H1 (cell line): ENCODE measurements around the gene SNHG17. TPM values are rescaled to one million over a fixed set of nuclear protein-coding genes. Genes with fewer than 3 reads are reported as not detected.
A peak's percentile ranks its signal among the peaks of the same experiment; 100 is the strongest.

Experiments used
- CTCF ChIA-PET: fragments of 300-600 bp; sonication (Branson Sonifier 250); formaldehyde crosslinking; loops from one replicate; lab custom pipeline; 2021; ENCODE audit not compliant: partially characterized antibody; lab: Charles Lee
- POLR2A ChIA-PET: fragments of 300-600 bp; sonication (Branson Sonifier 250); formaldehyde crosslinking; loops from one replicate; lab custom pipeline; 2021; ENCODE audit warnings: inconsistent platforms; ENCODE audit not compliant: partially characterized antibody; lab: Charles Lee
- DNase-seq, 2 experiments: peaks; one replicate each; pipeline versions ENCODE4 v3.0.0 to v3.0.0-alpha.2; 2010 to 2022; ENCODE audit warnings: low spot score in 2 of 2, low read depth in 1 of 2, mixed read lengths in 1 of 2
- FAIRE-seq: peaks from 2 replicates; lab custom pipeline; 2011; peaks lifted over from hg19 to GRCh38; lab: Jason Lieb, UNC
- H2AFZ ChIP-seq: 2 replicates; pipeline ENCODE4 v1.8.1; 2012; ENCODE audit warnings: low read length, inconsistent platforms
- H2AK5ac ChIP-seq: 2 replicates; pipeline ENCODE4 v1.6.1; 2013; ENCODE audit warnings: low read depth, low read length
- H2BK120ac ChIP-seq: replicated peaks from 2 replicates; pipeline ENCODE3; 2013; ENCODE audit warnings: low read depth, low read length, inconsistent platforms
- H2BK12ac ChIP-seq: 2 replicates; pipeline ENCODE4 v1.6.1; 2013; ENCODE audit warnings: low read depth, low read length
- H2BK15ac ChIP-seq: 2 replicates; pipeline ENCODE4 v1.6.1; 2013; ENCODE audit warnings: low read length
- H2BK20ac ChIP-seq: 2 replicates; pipeline ENCODE4 v1.6.1; 2013; ENCODE audit warnings: low read length
- H2BK5ac ChIP-seq: 2 replicates; pipeline ENCODE4 v1.6.1; 2013; ENCODE audit warnings: low read depth, low read length
- H3K14ac ChIP-seq: 2 replicates; pipeline ENCODE4 v1.6.1; 2013; ENCODE audit warnings: inconsistent platforms; ENCODE audit not compliant: insufficient read length
- H3K18ac ChIP-seq: 2 replicates; pipeline ENCODE4 v1.6.1; 2013; ENCODE audit warnings: low read length; ENCODE audit errors: extremely low read depth
- H3K23ac ChIP-seq: 2 replicates; pipeline ENCODE4 v1.6.1; 2013; ENCODE audit warnings: inconsistent platforms; ENCODE audit not compliant: insufficient read length
- H3K23me2 ChIP-seq: 2 replicates; pipeline ENCODE4 v1.6.1; 2013; ENCODE audit warnings: low read depth, low read length
- H3K27ac ChIP-seq: 2 replicates; pipeline ENCODE4 v1.6.1; 2011; ENCODE audit warnings: low read depth, low read length, inconsistent platforms
- H3K27me3 ChIP-seq, 4 experiments: replicated peaks in 1 of 4; 1 replicate in 1 of 4; 2 replicates in 3 of 4; pipeline versions ENCODE4 v1.6.1 to v1.8.1; 2011 to 2013; ENCODE audit warnings: low read length in 3 of 4, mild to moderate bottlenecking in 3 of 4, inconsistent platforms in 2 of 4, mixed read lengths in 2 of 4, moderate library complexity in 1 of 4; ENCODE audit not compliant: control insufficient read depth in 3 of 4, insufficient read depth in 3 of 4; ENCODE audit errors: extremely low read depth in 1 of 4
- H3K36me3 ChIP-seq, 4 experiments: 2 replicates each; pipeline versions ENCODE4 v1.6.1 to v1.8.1; 2011 to 2013; ENCODE audit warnings: mild to moderate bottlenecking in 4 of 4, low read length in 3 of 4, moderate library complexity in 2 of 4, control low read depth in 1 of 4, inconsistent platforms in 1 of 4; ENCODE audit not compliant: insufficient read depth in 4 of 4, control insufficient read depth in 2 of 4
- H3K4ac ChIP-seq: replicated peaks from 2 replicates; pipeline ENCODE3; 2013; ENCODE audit warnings: low read length, low read depth, mixed read lengths, inconsistent platforms; ENCODE audit not compliant: insufficient read length
- H3K4me1 ChIP-seq, 4 experiments: replicated peaks in 1 of 4; 1 replicate in 1 of 4; 2 replicates in 3 of 4; pipeline versions ENCODE4 v1.6.1 to v1.8.1; 2011 to 2013; ENCODE audit warnings: low read length in 3 of 4, inconsistent platforms in 2 of 4, mixed read lengths in 1 of 4; ENCODE audit not compliant: insufficient read depth in 4 of 4, control insufficient read depth in 3 of 4
- H3K4me2 ChIP-seq, 2 experiments: 2 replicates each; pipeline versions ENCODE4 v1.6.1 to v1.8.1; 2011 to 2013; ENCODE audit warnings: low read depth in 2 of 2, low read length in 2 of 2, control low read depth in 1 of 2, inconsistent platforms in 1 of 2, mild to moderate bottlenecking in 1 of 2; ENCODE audit not compliant: insufficient read depth in 1 of 2
- H3K4me3 ChIP-seq, 4 experiments: fragments of 200-600, 300-600 bp in 1 of 4; sonication (generic), shearing (Covaris generic), sonication (Bioruptor Twin) in 1 of 4; 2 replicates each; pipeline versions ENCODE4 v1.5.1 to v1.8.1; 2011 to 2016; ENCODE audit warnings: low read length in 4 of 4, low read depth in 3 of 4, control low read depth in 2 of 4, inconsistent platforms in 2 of 4, mild to moderate bottlenecking in 2 of 4, mixed read lengths in 1 of 4, moderate library complexity in 1 of 4; ENCODE audit not compliant: insufficient read depth in 2 of 4; ENCODE audit errors: extremely low read depth in 1 of 4
- H3K56ac ChIP-seq: replicated peaks from 2 replicates; pipeline ENCODE3; 2013; ENCODE audit warnings: low read depth, mild to moderate bottlenecking, mixed read lengths, low read length, inconsistent platforms; ENCODE audit not compliant: insufficient read length
- H3K79me1 ChIP-seq: 2 replicates; pipeline ENCODE4 v1.6.1; 2013; ENCODE audit warnings: low read depth, low read length, control low read depth
- H3K79me2 ChIP-seq, 2 experiments: 2 replicates each; pipeline versions ENCODE4 v1.6.1 to v1.8.1; 2012 to 2013; ENCODE audit warnings: low read length in 2 of 2, mild to moderate bottlenecking in 2 of 2, inconsistent platforms in 1 of 2; ENCODE audit not compliant: insufficient read depth in 2 of 2, control insufficient read depth in 1 of 2
- H3K9ac ChIP-seq, 4 experiments: replicated peaks in 1 of 4; 1 replicate in 1 of 4; 2 replicates in 3 of 4; pipeline versions ENCODE4 v1.6.1 to v1.8.1; 2011 to 2013; ENCODE audit warnings: low read depth in 3 of 4, low read length in 3 of 4, control low read depth in 2 of 4, mild to moderate bottlenecking in 2 of 4, moderate library complexity in 2 of 4, inconsistent platforms in 1 of 4; ENCODE audit errors: extremely low read depth in 1 of 4
- H3K9me3 ChIP-seq, 2 experiments: 2 replicates each; pipeline versions ENCODE4 v1.6.1 to v1.8.1; 2012 to 2013; ENCODE audit warnings: mild to moderate bottlenecking in 2 of 2, moderate library complexity in 2 of 2, control low read depth in 1 of 2, inconsistent platforms in 1 of 2, low read depth in 1 of 2, low read length in 1 of 2, mixed read lengths in 1 of 2; ENCODE audit not compliant: insufficient read depth in 2 of 2
- H4K20me1 ChIP-seq, 2 experiments: replicated peaks in 1 of 2; 2 replicates each; pipeline versions ENCODE3 to v1.8.1; 2011 to 2013; ENCODE audit warnings: inconsistent platforms in 2 of 2, low read length in 2 of 2, mild to moderate bottlenecking in 1 of 2; ENCODE audit not compliant: insufficient read depth in 2 of 2, control insufficient read depth in 1 of 2
- H4K5ac ChIP-seq: 2 replicates; pipeline ENCODE4 v1.6.1; 2013; ENCODE audit warnings: low read length, low read depth, mixed read lengths, inconsistent platforms; ENCODE audit not compliant: insufficient read length
- H4K8ac ChIP-seq: 2 replicates; pipeline ENCODE4 v1.8.0; 2013; ENCODE audit warnings: mild to moderate bottlenecking, moderate library complexity, low read length, inconsistent platforms; ENCODE audit not compliant: insufficient read depth; ENCODE audit errors: extremely low read depth
- H4K91ac ChIP-seq: replicated peaks from 2 replicates; pipeline ENCODE3; 2013; ENCODE audit warnings: low read length, mixed read lengths, inconsistent platforms; ENCODE audit not compliant: insufficient read length
- CEBPB ChIP-seq: IDR thresholded peaks from 2 replicates; pipeline ENCODE4 v1.6.1; 2012; ENCODE audit warnings: low read depth, low read length
- CHD1 ChIP-seq: IDR thresholded peaks from 2 replicates; pipeline ENCODE4 v1.6.1; 2012; ENCODE audit warnings: low read depth, low read length, improper control_type of control experiment
- CREB1 ChIP-seq: IDR thresholded peaks from 2 replicates; pipeline ENCODE4 v1.6.1; 2012; ENCODE audit warnings: inconsistent platforms
- GTF2F1 ChIP-seq: IDR thresholded peaks from 2 replicates; pipeline ENCODE4 v1.6.1; 2012; ENCODE audit warnings: low read depth, low read length, improper control_type of control experiment, borderline replicate concordance
- RAD21 ChIP-seq, 2 experiments: IDR thresholded peaks in 1 of 2; conservative IDR thresholded peaks in 1 of 2; 2 replicates each; pipeline ENCODE4 v1.6.1; 2011; ENCODE audit warnings: low read depth in 2 of 2, low read length in 2 of 2, improper control_type of control experiment in 1 of 2, inconsistent platforms in 1 of 2, mild to moderate bottlenecking in 1 of 2, moderate library complexity in 1 of 2
- SIN3A ChIP-seq, 2 experiments: IDR thresholded peaks in 1 of 2; conservative IDR thresholded peaks in 1 of 2; 2 replicates each; pipeline ENCODE4 v1.6.1; 2011 to 2012; ENCODE audit warnings: low read length in 2 of 2, improper control_type of control experiment in 1 of 2, low read depth in 1 of 2, mild to moderate bottlenecking in 1 of 2
- WGBS, 2 experiments: shearing (Covaris generic) in 1 of 2; methylation state at CpG; one replicate each; pipeline versions ENCODE4 v1.1.6 to v1.1.7; 2013 to 2015; ENCODE audit warnings: low lambda C conversion rate in 2 of 2, mixed read lengths in 2 of 2, inconsistent platforms in 1 of 2, low coverage in 1 of 2, missing lambda C conversion rate in 1 of 2; ENCODE audit not compliant: insufficient replicate concordance in 2 of 2, insufficient coverage in 1 of 2, insufficient read length in 1 of 2; ENCODE audit errors: extremely low coverage in 1 of 2, missing lambda C conversion rate in 1 of 2; 5-methylcytosine and 5-hydroxymethylcytosine counted together
- polyA plus RNA-seq, 7 experiments: library from polyadenylated mRNA; depleted of rRNA in 3 of 7; stranded (reverse) in 5 of 7; unstranded in 2 of 7; fragments of >200 nt in 5 of 7; fragments of 200-250 nt in 2 of 7; gene quantifications; 1 replicate in 5 of 7; 2 replicates in 1 of 7; 4 replicates in 1 of 7; pipeline versions ENCODE4 v1.2.1 to v1.2.3, GENCODE V29; 2011 to 2013; ENCODE audit warnings: missing spikeins in 2 of 7, mixed read lengths in 2 of 7
- total RNA-seq: library from RNA; stranded (reverse); fragmentation: NEBNext Ultra II Directional; extraction: Animal tissue kit (Norgen Biotek cat#: 25700); gene quantifications from 2 replicates; pipeline ENCODE4 v1.2.1, GENCODE V29; 2021

Gene SNHG17
- total and polyA plus RNA-seq, 2 of the 8 experiments (the other 6 are each of a cell fraction or from before 2014, with no cell fraction given), result 59.4 to 59.8 TPM

DNA sequence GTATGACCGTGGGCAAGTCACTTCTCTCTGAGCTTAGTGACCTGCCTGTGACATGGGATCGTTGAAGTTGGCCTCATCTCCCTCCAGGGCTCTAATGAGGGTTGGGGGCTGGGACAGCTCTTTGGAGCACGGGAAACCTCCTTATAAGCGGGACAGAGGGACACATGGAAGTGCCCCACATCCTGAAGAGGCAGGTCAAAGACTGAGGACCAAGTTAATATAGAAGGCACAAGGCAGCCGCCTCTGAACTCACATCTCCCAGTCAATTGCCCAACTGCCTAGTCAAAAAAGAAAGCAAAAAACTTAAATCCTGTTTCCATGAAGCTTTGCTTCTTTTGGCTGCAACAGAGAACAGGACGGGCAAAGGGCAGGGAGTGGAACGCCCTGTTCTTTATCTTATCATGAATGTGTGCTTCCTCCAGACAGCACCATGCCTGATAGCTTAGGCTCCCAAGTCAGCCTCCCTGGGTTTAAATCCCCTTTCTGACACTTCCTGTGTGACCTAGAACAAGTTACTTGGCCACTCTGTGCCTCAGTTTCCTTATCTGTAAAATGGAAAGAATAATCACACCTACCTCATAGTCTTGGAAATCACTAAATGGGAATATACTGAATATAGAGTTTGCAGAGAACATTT lies 61.8 kb downstream of the SNHG17 start:
- Histone ChIP-seq H3K14ac (no peak overlapping the region), H2BK120ac (no peak overlapping the region), H3K18ac (no peak overlapping the region), H3K4me3 (no peak overlapping the region), H3K23ac (no peak overlapping the region), H3K9ac (no peak overlapping the region), H2BK12ac (no peak overlapping the region), H4K8ac (no peak overlapping the region), H3K4me2 (no peak overlapping the region), H3K79me1 (no peaks in the 10 kb centered on the region), H3K4ac (no peak overlapping the region), H2BK15ac (no peak overlapping the region), H3K27ac (no peak overlapping the region), H2AFZ (no peak overlapping the region), H4K20me1 (no peaks in the 10 kb centered on the region), H3K36me3 (no peaks in the 10 kb centered on the region), H4K5ac (no peak overlapping the region), H3K79me2 (no peaks in the 10 kb centered on the region), H3K27me3 (no peaks in the 10 kb centered on the region; a peak in 1 of 7 replicates), H3K56ac (no peak overlapping the region), H2BK5ac (no peak overlapping the region), H3K4me1 (peaks cover 0 to 3% (median 0%) of the 10 kb centered on the region in 4 experiments; a peak in 1 of 7 replicates), H4K91ac (no peak overlapping the region), H2BK20ac (0 out of 2 replicates have a peak overlapping the region, but pooled peaks have one; percentile 37), H3K9me3 (no peaks in the 10 kb centered on the region), H2AK5ac (no peak overlapping the region), H3K23me2 (no peaks in the 10 kb centered on the region)
- CTCF ChIA-PET, result interaction anchor here (1.1 to 9.9 kb wide), 9 partner anchors 9 to 74 kb away, joined by 3 to 90 read pairs (median 6); no protein-coding TSS in a partner anchor
- POLR2A ChIA-PET, result interaction anchor here (1.0 kb wide), 1 partner anchor 100 kb away, joined by 4 read pairs; the partner anchor contains the start of gene RALGAPB
- no peak for TF ChIP-seq SIN3A (conservative IDR thresholded peaks at IDR 0.05 in 1 of 2, IDR thresholded peaks at IDR 0.05 in 1 of 2; ENCODE audit: low read depth in 1 of 2, low read length in 2 of 2)
- no peak for TF ChIP-seq CEBPB
- TF ChIP-seq CREB1, result no peak
- no peak for TF ChIP-seq RAD21 (IDR thresholded peaks at IDR 0.05 in 1 of 2, conservative IDR thresholded peaks at IDR 0.05 in 1 of 2; ENCODE audit: low read depth in 2 of 2, low read length in 2 of 2)
- no peak for TF ChIP-seq GTF2F1
- no peak for TF ChIP-seq CHD1
- DNase-seq, result no peak
- no peak for FAIRE-seq
- 75% methylated on average over 7 of the region's 7 CpGs; no CpG with 5 or more reads in 1 of the 2 experiments for WGBS, 2 experiments
